Parathyroid adenoma (tissue), 2 donors: ENCODE data around the gene FAM219B.

ENCODE experiments used
- H2AFZ ChIP-seq: fragments of 300-600 bp; sonication (generic); one replicate; pipeline ENCODE4 v1.7.0; 2017; ENCODE audit warnings: antibody characterized with exemption, mild to moderate bottlenecking
- H3K27ac ChIP-seq: fragments of 300-600 bp; sonication (generic); one replicate; pipeline ENCODE4 v1.7.0; 2017
- H3K27me3 ChIP-seq: fragments of 300-600 bp; sonication (generic); one replicate; pipeline ENCODE4 v1.7.0; 2017; ENCODE audit warnings: low read length; ENCODE audit not compliant: control insufficient read depth, insufficient read depth
- H3K36me3 ChIP-seq: fragments of 300-600 bp; sonication (generic); one replicate; pipeline ENCODE4 v1.7.0; 2017; ENCODE audit warnings: low read length; ENCODE audit not compliant: control insufficient read depth, insufficient read depth
- H3K4me1 ChIP-seq: fragments of 300-600 bp; sonication (generic); one replicate; pipeline ENCODE4 v1.7.0; 2017; ENCODE audit warnings: control low read depth
- H3K4me2 ChIP-seq: fragments of 300-600 bp; sonication (generic); one replicate; pipeline ENCODE4 v1.7.0; 2017; ENCODE audit warnings: low read length
- H3K4me3 ChIP-seq: fragments of 300-600 bp; sonication (generic); one replicate; pipeline ENCODE4 v1.7.0; 2017; ENCODE audit warnings: low read depth, low read length
- H3K79me2 ChIP-seq: fragments of 300-600 bp; sonication (generic); one replicate; pipeline ENCODE4 v1.7.0; 2017; ENCODE audit warnings: control low read depth
- H3K9ac ChIP-seq: fragments of 300-600 bp; sonication (generic); one replicate; pipeline ENCODE4 v1.7.0; 2017; ENCODE audit warnings: mild to moderate bottlenecking
- H3K9me3 ChIP-seq: fragments of 300-600 bp; sonication (generic); one replicate; pipeline ENCODE4 v1.7.0; 2017; ENCODE audit warnings: low read length; ENCODE audit not compliant: control insufficient read depth
- TF ChIP-seq, protein P1 (sequence below): fragments of 300-600 bp; sonication (generic); IDR thresholded peaks from one replicate; pipeline ENCODE4 v1.7.0; 2017; ENCODE audit warnings: antibody characterized with exemption, mild to moderate bottlenecking
- donor health status: primary hyperparathyroidism.

The FAM219B gene, protein sequence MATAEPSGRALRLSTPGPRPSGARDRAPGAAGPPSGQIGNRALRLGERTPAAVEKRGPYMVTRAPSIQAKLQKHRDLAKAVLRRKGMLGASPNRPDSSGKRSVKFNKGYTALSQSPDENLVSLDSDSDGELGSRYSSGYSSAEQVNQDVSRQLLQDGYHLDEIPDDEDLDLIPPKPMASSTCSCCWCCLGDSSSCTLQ

GRCh38 chr15:74906450-74907162, at the start of gene FAM219B:
FAM219B (minus strand) TSS chr15:74906851; CDS start chr15:74906800, 51 bp downstream.
- H3K79me2 ChIP-seq = no peaks in the 10 kb centered on the region

DNA sequence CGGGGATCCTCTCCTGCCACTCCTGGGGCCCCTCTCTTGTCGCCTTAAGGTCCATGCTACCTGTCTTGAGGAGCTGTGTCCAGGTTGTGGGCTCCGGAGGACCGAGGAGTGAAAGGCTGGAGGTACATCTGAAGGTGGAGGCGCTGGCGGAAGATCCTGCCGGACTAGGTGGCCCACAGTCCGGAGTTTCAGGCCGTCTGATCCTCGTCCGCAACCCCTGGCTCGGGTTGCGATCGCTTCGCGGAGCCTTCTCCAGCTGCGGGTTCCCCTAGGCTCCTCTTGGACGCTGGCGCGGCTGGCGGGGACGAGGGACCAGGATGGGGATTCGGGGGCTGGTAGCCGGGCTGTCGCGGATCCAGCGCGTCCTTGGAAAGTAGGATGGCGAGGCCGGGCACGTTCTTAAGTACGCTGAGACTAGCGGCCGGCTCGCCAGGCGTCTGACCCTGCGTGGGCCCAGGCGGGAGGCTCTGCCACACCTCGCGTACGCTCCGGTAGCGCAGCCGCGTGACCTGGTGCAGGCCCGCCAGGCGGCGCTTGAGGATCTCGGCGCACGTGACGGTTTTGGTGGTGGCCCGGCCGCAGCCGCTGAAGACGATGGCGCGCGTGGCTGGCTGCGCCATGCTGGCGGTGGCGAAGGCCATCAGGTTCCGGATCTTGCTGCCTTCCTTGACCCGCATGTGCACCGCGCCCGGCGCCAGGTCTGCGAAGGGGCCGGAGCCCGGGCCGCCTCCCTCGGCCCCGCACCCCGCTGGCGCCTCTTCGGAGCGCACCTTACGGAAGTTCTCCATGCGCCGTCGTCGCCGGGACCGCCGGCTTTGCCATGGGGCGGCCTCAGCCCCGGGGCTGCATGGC, 49.4 kb upstream of the FAM219B start:
- Histone ChIP-seq H3K9me3 (no peaks in the 10 kb centered on the region), H3K9ac (no peak overlapping the region), H3K4me3 (peak overlapping the region; percentile 70), H3K4me1 (peaks cover 2% of the 10 kb centered on the region), H3K27me3 (no peaks in the 10 kb centered on the region), H3K36me3 (no peaks in the 10 kb centered on the region), H3K79me2 (no peaks in the 10 kb centered on the region), H3K27ac (peak overlapping the region; percentile 96), H3K4me2 (peak overlapping the region; percentile 86), H2AFZ (peak overlapping the region; percentile 84)
- TF ChIP-seq, protein P1, sequence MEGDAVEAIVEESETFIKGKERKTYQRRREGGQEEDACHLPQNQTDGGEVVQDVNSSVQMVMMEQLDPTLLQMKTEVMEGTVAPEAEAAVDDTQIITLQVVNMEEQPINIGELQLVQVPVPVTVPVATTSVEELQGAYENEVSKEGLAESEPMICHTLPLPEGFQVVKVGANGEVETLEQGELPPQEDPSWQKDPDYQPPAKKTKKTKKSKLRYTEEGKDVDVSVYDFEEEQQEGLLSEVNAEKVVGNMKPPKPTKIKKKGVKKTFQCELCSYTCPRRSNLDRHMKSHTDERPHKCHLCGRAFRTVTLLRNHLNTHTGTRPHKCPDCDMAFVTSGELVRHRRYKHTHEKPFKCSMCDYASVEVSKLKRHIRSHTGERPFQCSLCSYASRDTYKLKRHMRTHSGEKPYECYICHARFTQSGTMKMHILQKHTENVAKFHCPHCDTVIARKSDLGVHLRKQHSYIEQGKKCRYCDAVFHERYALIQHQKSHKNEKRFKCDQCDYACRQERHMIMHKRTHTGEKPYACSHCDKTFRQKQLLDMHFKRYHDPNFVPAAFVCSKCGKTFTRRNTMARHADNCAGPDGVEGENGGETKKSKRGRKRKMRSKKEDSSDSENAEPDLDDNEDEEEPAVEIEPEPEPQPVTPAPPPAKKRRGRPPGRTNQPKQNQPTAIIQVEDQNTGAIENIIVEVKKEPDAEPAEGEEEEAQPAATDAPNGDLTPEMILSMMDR = peak; percentile 53

More at GRCh38 chr15:74906450-74907162, at the start of gene FAM219B:
- peak within 1 kb of the TSS; percentile 97 for H2AFZ ChIP-seq
- peaks cover 5% of the 10 kb centered on the region for H3K4me1 ChIP-seq
- TF ChIP-seq, protein P1 = no peak
- H3K27ac ChIP-seq = peak within 1 kb of the TSS; percentile 90
- no peaks in the 10 kb centered on the region for H3K9me3 ChIP-seq
- H3K36me3 ChIP-seq = no peaks in the 10 kb centered on the region
- peak within 1 kb of the TSS; percentile 74 for H3K4me3 ChIP-seq
- H3K9ac ChIP-seq = peak within 1 kb of the TSS; percentile 67
- H3K27me3 ChIP-seq = no peaks in the 10 kb centered on the region
- peak within 1 kb of the TSS; percentile 93 for H3K4me2 ChIP-seq

- no peaks in the 10 kb centered on the region for H3K36me3 ChIP-seq
- no peak overlapping the region for H2AFZ ChIP-seq
- TF ChIP-seq, protein P1 = no peak
- H3K79me2 ChIP-seq = no peaks in the 10 kb centered on the region
- H3K27me3 ChIP-seq = no peaks in the 10 kb centered on the region
- peaks cover 5% of the 10 kb centered on the region for H3K4me1 ChIP-seq
- no peak overlapping the region for H3K9ac ChIP-seq
- H3K4me3 ChIP-seq = peak overlapping the region; percentile 70
- peak overlapping the region; percentile 86 for H3K4me2 ChIP-seq
- H3K9me3 ChIP-seq = no peaks in the 10 kb centered on the region
- no peak overlapping the region for H3K27ac ChIP-seq
Measured at GRCh38 chr15:74955017-74955416, 48.4 kb upstream of the FAM219B start.

GRCh38 chr15:74954515-74954914, 47.9 kb upstream of the FAM219B start:
- Histone ChIP-seq H3K79me2 (no peaks in the 10 kb centered on the region), H3K4me1 (peaks cover 5% of the 10 kb centered on the region), H3K9ac (no peak overlapping the region)

More at GRCh38 chr15:74954515-74954914, 47.9 kb upstream of the FAM219B start:
- Histone ChIP-seq H3K27ac (no peak overlapping the region), H3K4me3 (peak overlapping the region; percentile 70), H2AFZ (no peak overlapping the region), H3K9me3 (no peaks in the 10 kb centered on the region), H3K4me2 (peak overlapping the region; percentile 86), H3K27me3 (no peaks in the 10 kb centered on the region), H3K36me3 (no peaks in the 10 kb centered on the region)
- TF ChIP-seq, protein P1 = no peak
